H9 (cell line): ENCODE data around the gene ADAMTS17. TPM values are rescaled to one million over a fixed set of nuclear protein-coding genes. Genes with fewer than 3 reads are reported as not detected.
A peak's percentile ranks its signal among the peaks of the same experiment; 100 is the strongest.

Source experiments
- DNase-seq: peaks from one replicate; pipeline ENCODE4 v3.0.0-alpha.2; 2017
- H2AFZ ChIP-seq: one replicate; pipeline ENCODE4 v1.6.1; 2013; ENCODE audit warnings: mild to moderate bottlenecking, low read length, control low read depth, moderate library complexity
- H2AK5ac ChIP-seq: 2 replicates; pipeline ENCODE4 v1.6.1; 2013; ENCODE audit warnings: low read length, control low read depth, mixed read lengths; ENCODE audit not compliant: insufficient read length
- H2BK120ac ChIP-seq: one replicate; pipeline ENCODE4 v1.6.1; 2013; ENCODE audit warnings: low read depth, mild to moderate bottlenecking, low read length, control low read depth, inconsistent platforms; ENCODE audit not compliant: poor library complexity, severe bottlenecking
- H2BK12ac ChIP-seq: 2 replicates; pipeline ENCODE4 v1.6.1; 2013; ENCODE audit warnings: low read length, control low read depth, mixed read lengths, low read depth; ENCODE audit not compliant: insufficient read length
- H2BK15ac ChIP-seq: 2 replicates; pipeline ENCODE4 v1.6.1; 2013; ENCODE audit warnings: low read depth, low read length, control low read depth
- H2BK20ac ChIP-seq: one replicate; pipeline ENCODE4 v1.6.1; 2013; ENCODE audit warnings: low read depth, mild to moderate bottlenecking, low read length, control low read depth, inconsistent platforms; ENCODE audit not compliant: poor library complexity, severe bottlenecking
- H2BK5ac ChIP-seq: 2 replicates; pipeline ENCODE4 v1.6.1; 2013; ENCODE audit warnings: low read length, control low read depth, mixed read lengths; ENCODE audit not compliant: insufficient read length
- H3K14ac ChIP-seq: 2 replicates; pipeline ENCODE4 v1.6.1; 2013; ENCODE audit warnings: low read length, control low read depth; ENCODE audit not compliant: insufficient read depth
- H3K18ac ChIP-seq: 2 replicates; pipeline ENCODE4 v1.6.1; 2013; ENCODE audit warnings: low read depth, mild to moderate bottlenecking, mixed read lengths, low read length, control low read depth; ENCODE audit not compliant: insufficient read length
- H3K23ac ChIP-seq: 2 replicates; pipeline ENCODE4 v1.6.1; 2013; ENCODE audit warnings: low read length, control low read depth, mixed read lengths, low read depth; ENCODE audit not compliant: insufficient read length
- H3K23me2 ChIP-seq: 2 replicates; pipeline ENCODE4 v1.6.1; 2013; ENCODE audit warnings: low read depth, mild to moderate bottlenecking, mixed read lengths, low read length, control low read depth; ENCODE audit not compliant: insufficient read length, poor library complexity, severe bottlenecking
- H3K27ac ChIP-seq: 2 replicates; pipeline ENCODE4 v1.5.1; 2013; ENCODE audit warnings: low read length, control low read depth, mixed read lengths, low read depth; ENCODE audit not compliant: insufficient read length
- H3K27me3 ChIP-seq: 2 replicates; pipeline ENCODE4 v1.6.1; 2013; ENCODE audit warnings: low read length, control low read depth, inconsistent platforms; ENCODE audit not compliant: insufficient read depth
- H3K4ac ChIP-seq: 2 replicates; pipeline ENCODE4 v1.6.1; 2013; ENCODE audit warnings: low read depth, mild to moderate bottlenecking, control low read depth, inconsistent platforms, low read length, moderate library complexity
- H3K4me1 ChIP-seq: 2 replicates; pipeline ENCODE4 v1.6.1; 2013; ENCODE audit warnings: low read length, control low read depth, inconsistent platforms; ENCODE audit not compliant: insufficient read depth
- H3K4me2 ChIP-seq: 2 replicates; pipeline ENCODE4 v1.6.1; 2013; ENCODE audit warnings: low read length, control low read depth, mixed read lengths; ENCODE audit not compliant: insufficient read length, insufficient read depth
- H3K56ac ChIP-seq: 2 replicates; pipeline ENCODE4 v1.6.1; 2013; ENCODE audit warnings: low read depth, mild to moderate bottlenecking, mixed read lengths, low read length, control low read depth; ENCODE audit not compliant: insufficient read length
- H3K79me1 ChIP-seq: 2 replicates; pipeline ENCODE4 v1.6.1; 2013; ENCODE audit warnings: low read depth, mild to moderate bottlenecking, moderate library complexity, low read length, control low read depth, inconsistent platforms; ENCODE audit not compliant: insufficient read depth, poor library complexity, severe bottlenecking
- H3K79me2 ChIP-seq: 2 replicates; pipeline ENCODE4 v1.6.1; 2013; ENCODE audit warnings: low read length, control low read depth, inconsistent platforms; ENCODE audit not compliant: insufficient read depth
- H3K9ac ChIP-seq: 2 replicates; pipeline ENCODE4 v1.6.1; 2013; ENCODE audit warnings: low read length, control low read depth, mixed read lengths; ENCODE audit not compliant: insufficient read length; ENCODE audit errors: extremely low read depth
- H3K9me3 ChIP-seq: one replicate; pipeline ENCODE4 v1.6.1; 2013; ENCODE audit warnings: low read depth, low read length, inconsistent platforms; ENCODE audit not compliant: control insufficient read depth
- H3T11ph ChIP-seq: one replicate; pipeline ENCODE4 v1.6.1; 2013; ENCODE audit warnings: mild to moderate bottlenecking, low read length, control low read depth, inconsistent platforms
- H4K20me1 ChIP-seq: one replicate; pipeline ENCODE4 v1.6.1; 2013; ENCODE audit not compliant: control insufficient read depth, insufficient read length, insufficient read depth
- H4K5ac ChIP-seq: 2 replicates; pipeline ENCODE4 v1.6.1; 2013; ENCODE audit warnings: low read depth, mild to moderate bottlenecking, mixed read lengths, low read length, control low read depth; ENCODE audit not compliant: insufficient read length
- H4K8ac ChIP-seq: replicated peaks from 2 replicates; pipeline ENCODE4 v1.6.1; 2013; ENCODE audit warnings: low read length, control low read depth, mixed read lengths, low read depth; ENCODE audit not compliant: insufficient read length
- H4K91ac ChIP-seq: 2 replicates; pipeline ENCODE4 v1.6.1; 2013; ENCODE audit warnings: low read depth, mild to moderate bottlenecking, moderate library complexity, mixed read lengths, low read length, control low read depth; ENCODE audit not compliant: insufficient read length
- H3K27ac Mint-ChIP-seq, 3 experiments: 2 replicates in 2 of 3; 3 replicates in 1 of 3; pipeline ENCODE4 v1.8.0; 2020 to 2021; ENCODE audit warnings: mixed read lengths in 3 of 3, mild to moderate bottlenecking in 1 of 3, moderate library complexity in 1 of 3
- H3K27me3 Mint-ChIP-seq: 2 replicates; pipeline ENCODE4 v1.8.0; 2021; ENCODE audit warnings: low read depth, mild to moderate bottlenecking, moderate library complexity, mixed read lengths
- H3K36me3 Mint-ChIP-seq, 3 experiments: 2 replicates in 2 of 3; 3 replicates in 1 of 3; pipeline ENCODE4 v1.8.0; 2020 to 2021; ENCODE audit warnings: low read depth in 3 of 3, mixed read lengths in 3 of 3; ENCODE audit not compliant: insufficient read depth in 1 of 3
- H3K4me1 Mint-ChIP-seq, 2 experiments: 2 replicates each; pipeline ENCODE4 v1.8.0; 2020; ENCODE audit warnings: mixed read lengths in 2 of 2
- H3K4me3 Mint-ChIP-seq, 2 experiments: 2 replicates in 1 of 2; 3 replicates in 1 of 2; pipeline ENCODE4 v1.8.0; 2020 to 2021; ENCODE audit warnings: mild to moderate bottlenecking in 2 of 2, mixed read lengths in 2 of 2, moderate library complexity in 1 of 2
- H3K9me3 Mint-ChIP-seq, 2 experiments: 2 replicates in 1 of 2; 3 replicates in 1 of 2; pipeline ENCODE4 v1.8.0; 2020; ENCODE audit warnings: mild to moderate bottlenecking in 2 of 2, mixed read lengths in 2 of 2, moderate library complexity in 1 of 2
- WGBS: extraction: QIAGEN DNeasy Blood & Tissue Kit; methylation state at CpG from one replicate; pipeline ENCODE4 v1.1.7; 2013; ENCODE audit warnings: missing lambda C conversion rate, low lambda C conversion rate, mixed read lengths; ENCODE audit not compliant: insufficient read length; ENCODE audit errors: extremely low coverage; 5-methylcytosine and 5-hydroxymethylcytosine counted together
- total RNA-seq: library from RNA; stranded (reverse); gene quantifications from 2 replicates; pipeline ENCODE4 v1.2.1, GENCODE V29; 2021
- TF ChIP-seq, protein P1 (sequence below): fragments of 200-600 bp; sonication (generic); conservative IDR thresholded peaks from 3 replicates; pipeline ENCODE4 v1.8.0; 2021; ENCODE audit warnings: antibody characterized with exemption, mild to moderate bottlenecking

Gene ADAMTS17
- total RNA-seq, 1 experiment from 2014 or later, result 2.9 TPM

DNA sequence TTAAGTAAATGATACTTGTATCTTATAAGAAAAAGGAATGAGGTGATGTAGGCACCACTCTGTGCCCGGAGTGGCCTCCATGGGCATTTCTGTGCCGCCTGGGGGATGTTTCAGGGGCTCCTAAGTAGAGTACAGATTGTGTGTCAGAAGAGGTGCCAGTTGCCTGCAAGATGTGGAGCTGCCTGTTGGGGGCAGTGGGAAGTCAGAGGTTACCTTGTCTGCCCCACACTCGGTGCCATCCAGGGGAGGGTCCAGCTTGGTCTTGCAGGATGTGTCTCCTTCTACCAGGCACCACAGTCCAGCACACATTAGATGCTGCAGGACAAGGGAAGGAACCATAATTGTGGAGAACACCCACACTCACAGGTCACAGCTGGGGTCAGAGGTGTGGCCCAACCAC, 208.8 kb downstream of the ADAMTS17 start:
- Histone ChIP-seq H2AK5ac (no peak overlapping the region), H2BK15ac (no peak overlapping the region), H2BK120ac (no peak overlapping the region), H3T11ph (no peak overlapping the region), H2BK20ac (no peak overlapping the region), H3K4me1 (no peaks in the 10 kb centered on the region), H3K9me3 (no peaks in the 10 kb centered on the region), H3K79me2 (no peaks in the 10 kb centered on the region), H2BK5ac (no peak overlapping the region), H3K23ac (no peak overlapping the region), H3K4ac (no peak overlapping the region), H4K20me1 (no peaks in the 10 kb centered on the region), H4K91ac (no peak overlapping the region), H3K56ac (no peak overlapping the region), H3K23me2 (no peaks in the 10 kb centered on the region), H3K9ac (no peak overlapping the region), H3K14ac (no peak overlapping the region), H3K27ac (no peak overlapping the region), H3K79me1 (no peaks in the 10 kb centered on the region), H2AFZ (no peak overlapping the region), H3K18ac (no peak overlapping the region), H3K27me3 (no peaks in the 10 kb centered on the region), H2BK12ac (no peak overlapping the region), H4K5ac (no peak overlapping the region), H3K4me2 (no peak overlapping the region), H4K8ac (no peak overlapping the region)
- peaks cover 11% of the 10 kb centered on the region for H3K27me3 Mint-ChIP-seq
- DNase-seq, result peak; percentile 55
- H3K4me1 Mint-ChIP-seq, result 0 out of 4 replicates have a peak, but pooled peaks cover 0 to 2% of the 10 kb centered on the region in 2 experiments
- TF ChIP-seq, protein P1, sequence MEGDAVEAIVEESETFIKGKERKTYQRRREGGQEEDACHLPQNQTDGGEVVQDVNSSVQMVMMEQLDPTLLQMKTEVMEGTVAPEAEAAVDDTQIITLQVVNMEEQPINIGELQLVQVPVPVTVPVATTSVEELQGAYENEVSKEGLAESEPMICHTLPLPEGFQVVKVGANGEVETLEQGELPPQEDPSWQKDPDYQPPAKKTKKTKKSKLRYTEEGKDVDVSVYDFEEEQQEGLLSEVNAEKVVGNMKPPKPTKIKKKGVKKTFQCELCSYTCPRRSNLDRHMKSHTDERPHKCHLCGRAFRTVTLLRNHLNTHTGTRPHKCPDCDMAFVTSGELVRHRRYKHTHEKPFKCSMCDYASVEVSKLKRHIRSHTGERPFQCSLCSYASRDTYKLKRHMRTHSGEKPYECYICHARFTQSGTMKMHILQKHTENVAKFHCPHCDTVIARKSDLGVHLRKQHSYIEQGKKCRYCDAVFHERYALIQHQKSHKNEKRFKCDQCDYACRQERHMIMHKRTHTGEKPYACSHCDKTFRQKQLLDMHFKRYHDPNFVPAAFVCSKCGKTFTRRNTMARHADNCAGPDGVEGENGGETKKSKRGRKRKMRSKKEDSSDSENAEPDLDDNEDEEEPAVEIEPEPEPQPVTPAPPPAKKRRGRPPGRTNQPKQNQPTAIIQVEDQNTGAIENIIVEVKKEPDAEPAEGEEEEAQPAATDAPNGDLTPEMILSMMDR, result peak; percentile 56
- 0 out of 7 replicates have a peak, but pooled peaks cover 0 to 3% (median 0%) of the 10 kb centered on the region in 3 experiments for H3K36me3 Mint-ChIP-seq
- H3K9me3 Mint-ChIP-seq, result no peaks in the 10 kb centered on the region
- no CpG with 5 or more reads among the region's 3 CpGs for WGBS
- no peak overlapping the region for H3K27ac Mint-ChIP-seq
- H3K4me3 Mint-ChIP-seq, result no peak overlapping the region
